ENCODE measurements around the gene TALDO1.

Gene TALDO1

GRCh38 chr11:747158-748006 lies at the start of gene TALDO1:
Gene TALDO1, plus strand, starts transcription at chr11:747464. Its CDS starts 18 bp downstream, at chr11:747482.
- DNase-seq, result peak; percentile 86

GRCh38 chr11:697811-698311 lies 49.4 kb upstream of the TALDO1 start:
- DNase-seq, result no peak

GRCh38 chr11:698493-699115 lies 48.7 kb upstream of the TALDO1 start:
- no peak for DNase-seq

GRCh38 chr11:699116-699508 lies 48.2 kb upstream of the TALDO1 start:
- no peak for DNase-seq

GRCh38 chr11:699753-700152 lies 47.5 kb upstream of the TALDO1 start:
- no peak for DNase-seq

- no peak for DNase-seq
Measured at GRCh38 chr11:701741-702461, 45.4 kb upstream of the TALDO1 start.

GRCh38 chr11:702462-703461 lies 44.5 kb upstream of the TALDO1 start:
- DNase-seq, result no peak

- no peak for DNase-seq
Measured at GRCh38 chr11:703506-703905, 43.8 kb upstream of the TALDO1 start.

GRCh38 chr11:704228-704674 lies 43.0 kb upstream of the TALDO1 start:
- no peak for DNase-seq

- DNase-seq, result no peak
Measured at GRCh38 chr11:704781-705645, 42.3 kb upstream of the TALDO1 start.

- DNase-seq, result no peak
Measured at GRCh38 chr11:705646-706438, 41.4 kb upstream of the TALDO1 start, which contains the start of gene EPS8L2. Gene EPS8L2, plus strand, starts transcription at chr11:706231. Its CDS starts 3,177 bp downstream, at chr11:709408.

GRCh38 chr11:706439-706956 lies 40.8 kb upstream of the TALDO1 start:
- DNase-seq, result no peak

- no peak for DNase-seq
Measured at GRCh38 chr11:706957-707816, 40.1 kb upstream of the TALDO1 start.

GRCh38 chr11:707817-708420 lies 39.3 kb upstream of the TALDO1 start:
- no peak for DNase-seq

- no peak for DNase-seq
Measured at GRCh38 chr11:708511-708910, 38.8 kb upstream of the TALDO1 start.

- DNase-seq, result no peak
Measured at GRCh38 chr11:709109-709997, 37.9 kb upstream of the TALDO1 start.

- no peak for DNase-seq
Measured at GRCh38 chr11:714436-714835, 32.8 kb upstream of the TALDO1 start.
